Right lobe of liver (tissue), 4 donors: ENCODE results near the gene DLG5.

Source experiments
- CTCF ChIP-seq, 4 donors: fragments of 200-600 bp in 3 of 4; fragments of 450-650 bp in 1 of 4; IDR thresholded peaks; one replicate each; pipeline versions ENCODE4 v1.5.1 to v1.8.0; 2016 to 2022; ENCODE audit warnings: antibody characterized with exemption in 4 of 4, mild to moderate bottlenecking in 2 of 4
- POLR2A ChIP-seq: fragments of 450-650 bp; IDR thresholded peaks from one replicate; pipeline ENCODE4 v1.6.1; 2017; ENCODE audit warnings: antibody characterized with exemption, mild to moderate bottlenecking
- donor health status: DM: no; HTN: no; CAD: no.
- donor health status: DM: no; HTN: no; CAD: no.
- donor health status: DM: no; HTN: yes; CAD: no.

GRCh38 chr10:77811831-77812430 is 114.6 kb downstream of the DLG5 start:
- TF ChIP-seq CTCF (IDR thresholded peaks at IDR 0.05): no peak
- TF ChIP-seq POLR2A: no peak
